Mesothelial cell of epicardium (in vitro differentiated cells): Measurements from ENCODE around the gene MSANTD1. TPM values are rescaled to one million over a fixed set of nuclear protein-coding genes. Genes with fewer than 3 reads are reported as not detected.
A peak's percentile ranks its signal among the peaks of the same experiment; 100 is the strongest.

Experiments used
- DNase-seq, 2 experiments: peaks; one replicate each; pipeline ENCODE4 v3.0.0; 2021; ENCODE audit warnings: low spot score in 2 of 2; ENCODE audit not compliant: unreplicated experiment in 2 of 2
- H3K27ac Mint-ChIP-seq: 2 replicates; pipeline ENCODE4 v1.8.0; 2021; ENCODE audit warnings: mixed read lengths
- H3K27me3 Mint-ChIP-seq: 2 replicates; pipeline ENCODE4 v1.8.0; 2021; ENCODE audit warnings: low read depth, mixed read lengths
- H3K36me3 Mint-ChIP-seq: 2 replicates; pipeline ENCODE4 v1.8.0; 2021; ENCODE audit warnings: mixed read lengths
- H3K4me1 Mint-ChIP-seq: 2 replicates; pipeline ENCODE4 v1.8.0; 2021; ENCODE audit warnings: mixed read lengths
- H3K4me3 Mint-ChIP-seq: 2 replicates; pipeline ENCODE4 v1.8.0; 2021; ENCODE audit warnings: mild to moderate bottlenecking, moderate library complexity, mixed read lengths
- H3K9me3 Mint-ChIP-seq: 2 replicates; pipeline ENCODE4 v1.8.0; 2021; ENCODE audit warnings: mixed read lengths
- CTCF ChIP-seq: fragments of 200-600 bp; sonication (generic); IDR thresholded peaks from one replicate; pipeline ENCODE4 v1.5.0; 2021; ENCODE audit warnings: antibody characterized with exemption; ENCODE audit not compliant: unreplicated experiment
- total RNA-seq: library from RNA; stranded (reverse); gene quantifications from 3 replicates; pipeline ENCODE4 v1.2.1, GENCODE V29; 2021

The MSANTD1 gene
- total RNA-seq, 1 donor from 2014 or later: 2.6 TPM

GRCh38 chr4:3302786-3303564, 54.0 kb downstream of the MSANTD1 start:
- H3K36me3 Mint-ChIP-seq: peaks cover 8% of the 10 kb centered on the region
- peak in 1 of 2 experiments; percentile 28 for DNase-seq
- H3K27ac Mint-ChIP-seq: no peak overlapping the region
- TF ChIP-seq CTCF: no peak
- H3K9me3 Mint-ChIP-seq: peaks cover 4% of the 10 kb centered on the region
- peaks cover 50% of the 10 kb centered on the region for H3K4me1 Mint-ChIP-seq
- H3K27me3 Mint-ChIP-seq: no peaks in the 10 kb centered on the region
- H3K4me3 Mint-ChIP-seq: no peak overlapping the region

- no peaks in the 10 kb centered on the region for H3K9me3 Mint-ChIP-seq
- no peak for TF ChIP-seq CTCF
- H3K4me3 Mint-ChIP-seq: no peak overlapping the region
- H3K27ac Mint-ChIP-seq: no peak overlapping the region
- H3K4me1 Mint-ChIP-seq: peaks cover 52% of the 10 kb centered on the region
- no peaks in the 10 kb centered on the region for H3K27me3 Mint-ChIP-seq
- H3K36me3 Mint-ChIP-seq: peaks cover 3% of the 10 kb centered on the region
- DNase-seq: no peak
Measured at GRCh38 chr4:3303565-3303824, 54.5 kb downstream of the MSANTD1 start.

GRCh38 chr4:3303923-3304710, 55.2 kb downstream of the MSANTD1 start:
- Mint-ChIP-seq H3K36me3 (no peaks in the 10 kb centered on the region), H3K27ac (peak overlapping the region; percentile 41), H3K4me1 (peaks cover 49% of the 10 kb centered on the region), H3K9me3 (no peaks in the 10 kb centered on the region), H3K4me3 (no peak overlapping the region), H3K27me3 (no peaks in the 10 kb centered on the region)
- TF ChIP-seq CTCF: no peak
- DNase-seq: peak in 1 of 2 experiments; percentile 34

GRCh38 chr4:3304831-3305609, 56.1 kb downstream of the MSANTD1 start:
- no peaks in the 10 kb centered on the region for H3K27me3 Mint-ChIP-seq
- no peak for TF ChIP-seq CTCF
- H3K4me1 Mint-ChIP-seq: peaks cover 44% of the 10 kb centered on the region
- peak in 1 of 2 experiments; percentile 54 for DNase-seq
- H3K36me3 Mint-ChIP-seq: no peaks in the 10 kb centered on the region
- no peak overlapping the region for H3K4me3 Mint-ChIP-seq
- peak overlapping the region; percentile 61 for H3K27ac Mint-ChIP-seq
- H3K9me3 Mint-ChIP-seq: no peaks in the 10 kb centered on the region

- Mint-ChIP-seq H3K27ac (peak overlapping the region; percentile 53), H3K9me3 (no peaks in the 10 kb centered on the region), H3K4me1 (peaks cover 44% of the 10 kb centered on the region), H3K36me3 (no peaks in the 10 kb centered on the region), H3K27me3 (no peaks in the 10 kb centered on the region), H3K4me3 (no peak overlapping the region)
- TF ChIP-seq CTCF: no peak
- DNase-seq: peak in 1 of 2 experiments; percentile 29
Measured at GRCh38 chr4:3305610-3306371, 56.8 kb downstream of the MSANTD1 start.
